MM.1S (cell line): ENCODE data around the gene NDP.

Experiments
- EZH2 ChIP-seq: fragments of 300-600 bp; sonication (generic); optimal IDR thresholded peaks from 2 replicates; pipeline ENCODE3; 2017; ENCODE audit warnings: low read depth, mild to moderate bottlenecking, antibody characterized with exemption, low read length, mixed read lengths
- EZH2phosphoT487 ChIP-seq: fragments of 300-600 bp; sonication (generic); IDR thresholded peaks from 2 replicates; pipeline ENCODE4 v1.6.1; 2018; ENCODE audit warnings: antibody characterized with exemption, low read length
- TF ChIP-seq, protein P1 (sequence below): fragments of 300-600 bp; sonication (generic); IDR thresholded peaks from 2 replicates; pipeline ENCODE4 v1.5.1; 2016; ENCODE audit warnings: antibody characterized with exemption, low read length, mixed read lengths

GRCh38 chrX:43970528-43970927 is 2.7 kb downstream of the NDP start:
- TF ChIP-seq, protein P1, sequence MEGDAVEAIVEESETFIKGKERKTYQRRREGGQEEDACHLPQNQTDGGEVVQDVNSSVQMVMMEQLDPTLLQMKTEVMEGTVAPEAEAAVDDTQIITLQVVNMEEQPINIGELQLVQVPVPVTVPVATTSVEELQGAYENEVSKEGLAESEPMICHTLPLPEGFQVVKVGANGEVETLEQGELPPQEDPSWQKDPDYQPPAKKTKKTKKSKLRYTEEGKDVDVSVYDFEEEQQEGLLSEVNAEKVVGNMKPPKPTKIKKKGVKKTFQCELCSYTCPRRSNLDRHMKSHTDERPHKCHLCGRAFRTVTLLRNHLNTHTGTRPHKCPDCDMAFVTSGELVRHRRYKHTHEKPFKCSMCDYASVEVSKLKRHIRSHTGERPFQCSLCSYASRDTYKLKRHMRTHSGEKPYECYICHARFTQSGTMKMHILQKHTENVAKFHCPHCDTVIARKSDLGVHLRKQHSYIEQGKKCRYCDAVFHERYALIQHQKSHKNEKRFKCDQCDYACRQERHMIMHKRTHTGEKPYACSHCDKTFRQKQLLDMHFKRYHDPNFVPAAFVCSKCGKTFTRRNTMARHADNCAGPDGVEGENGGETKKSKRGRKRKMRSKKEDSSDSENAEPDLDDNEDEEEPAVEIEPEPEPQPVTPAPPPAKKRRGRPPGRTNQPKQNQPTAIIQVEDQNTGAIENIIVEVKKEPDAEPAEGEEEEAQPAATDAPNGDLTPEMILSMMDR, result no peak
- TF ChIP-seq EZH2 (no peak), EZH2phosphoT487 (no peak)
